GM23248 (cell line): ENCODE results near the gene OR6B1.

Source experiments
- EZH2 ChIP-seq: fragments of 200-600 bp; sonication (generic); IDR thresholded peaks from 2 replicates; pipeline ENCODE4 v1.6.1; 2018; ENCODE audit warnings: antibody characterized with exemption, mild to moderate bottlenecking; ENCODE audit not compliant: insufficient read depth, poor library complexity, severe bottlenecking
- EZH2phosphoT487 ChIP-seq: fragments of 200-600 bp; sonication (generic); IDR thresholded peaks from 2 replicates; pipeline ENCODE4 v1.6.1; 2018; ENCODE audit warnings: antibody characterized with exemption, moderate library complexity, mild to moderate bottlenecking, low read depth; ENCODE audit not compliant: insufficient read depth

- TF ChIP-seq EZH2: no peak
- TF ChIP-seq EZH2phosphoT487: no peak
Observed at GRCh38 chr7:143954135-143954534, 46.0 kb upstream of the OR6B1 start.
